Measurements from ENCODE around the gene CFAP58. TPM values are rescaled to one million over a fixed set of nuclear protein-coding genes. Genes with fewer than 3 reads are reported as not detected.

CFAP58 gene
- under 1 TPM; under 0.01 to 0.33 TPM for total RNA-seq

DNA sequence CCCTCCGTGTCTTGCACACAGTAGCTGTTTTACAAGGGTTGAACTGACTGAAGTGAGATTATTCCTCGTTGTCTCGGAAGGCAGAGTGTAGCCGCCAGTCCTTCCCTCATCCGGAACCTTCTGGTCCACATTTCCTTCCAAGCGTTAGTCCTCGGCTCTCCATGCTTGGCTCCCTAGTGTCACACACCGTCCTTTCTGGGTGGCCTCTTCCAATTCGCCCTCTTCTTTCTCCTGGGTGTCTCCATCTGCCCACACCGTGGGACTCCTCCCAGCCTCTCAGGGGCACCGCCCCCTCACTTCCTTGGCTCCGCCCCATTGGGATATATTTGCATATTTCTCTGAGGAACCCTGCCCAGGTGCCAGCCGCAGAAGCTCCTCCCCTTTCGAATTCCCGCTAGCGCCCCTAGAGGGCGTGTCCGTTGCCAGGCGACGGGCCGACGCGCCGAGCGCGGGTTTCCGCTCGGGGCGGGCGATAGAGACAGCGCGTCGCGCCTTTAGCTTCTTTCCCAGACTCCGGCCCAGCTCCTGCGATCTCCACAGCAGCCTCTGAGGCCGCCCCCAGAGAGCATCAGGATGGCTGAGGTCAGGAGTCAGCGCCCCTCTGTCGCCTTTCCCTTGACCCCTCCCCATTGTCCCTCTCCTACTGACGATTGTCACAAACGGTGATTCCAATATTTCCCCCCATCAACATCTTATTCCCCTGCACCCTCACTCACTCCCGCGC lies at the start of gene CFAP58:
Gene CFAP58, plus strand, starts transcription at position 509 of the 724 bp plus-strand sequence. Its CDS starts 65 bp downstream, at position 574.

GRCh38 chr10:104337985-104338735 lies 15.5 kb upstream of the CFAP58 start, which contains the start of gene ITPRIP:
ITPRIP (minus strand) TSS chr10:104338465; CDS start chr10:104316051, 22,414 bp downstream.

Other genes starting within 250 kb of the CFAP58 start
- gene SFR1, start 231.7 kb upstream of the CFAP58 start, total RNA-seq: 1 to 10 TPM; 9.3 TPM
- 1 to 10 TPM in 1 of 2 donors, under 1 TPM in 1; under 0.01 to 1.0 TPM for gene CFAP43, start 121.5 kb upstream of the CFAP58 start, total RNA-seq
- gene GSTO1, start 98.9 kb upstream of the CFAP58 start, total RNA-seq: 100 to 1,000 TPM; 408 to 493 TPM
- gene GSTO2, start 84.6 kb upstream of the CFAP58 start, total RNA-seq: 1 to 10 TPM; 1.7 to 7.7 TPM
- 10 to 100 TPM in 1 of 2 donors, 1 to 10 TPM in 1; 9.6 to 26.3 TPM for gene ITPRIP, start 15.4 kb upstream of the CFAP58 start, total RNA-seq